ENCODE results near the gene EIF4ENIF1. TPM values are rescaled to one million over a fixed set of nuclear protein-coding genes. Genes with fewer than 3 reads are reported as not detected.
"Not testable (repeated sequence)": the region's sequence is repeated elsewhere in the genome, so short reads cannot be mapped to it uniquely, and the experiment has no call there.

The EIF4ENIF1 gene
- total RNA-seq, 6 donors from 2014 or later = 15.5 to 25.2 (median 23.3) TPM

DNA sequence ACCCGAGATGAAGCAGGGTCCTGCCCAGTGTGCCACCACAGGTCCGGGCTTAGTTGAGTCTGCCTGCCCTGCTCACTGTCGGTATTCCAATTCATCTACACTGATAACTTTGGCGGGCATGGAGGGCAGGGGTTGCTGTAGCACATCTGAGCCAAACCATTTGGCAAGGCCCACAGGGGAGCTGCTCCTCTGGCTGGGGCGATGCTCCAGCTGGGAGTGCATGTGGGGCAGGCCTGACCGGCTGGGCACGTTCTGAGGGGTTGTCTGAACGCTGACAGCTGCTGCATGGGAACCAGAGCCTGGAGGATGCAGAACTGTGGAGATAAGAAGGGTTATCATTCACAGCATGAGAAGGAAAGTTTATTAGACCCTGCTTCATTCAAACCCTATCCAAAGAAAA, 49.8 kb downstream of the EIF4ENIF1 start:
- Histone ChIP-seq H3K27me3 (no peaks in the 10 kb centered on the region), H3K4me3 (no peak overlapping the region), H3K27ac (no peak overlapping the region), H3K4me1 (no peaks in the 10 kb centered on the region), H3K9me3 (no peaks in the 10 kb centered on the region), H3K36me3 (peaks cover 36 to 99% (median 80%) of the 10 kb centered on the region in 4 donors)
- ATAC-seq (ENCODE audit: low FRiP score in 2 of 2) (no peak), DNase-seq (peak in 1 of 2 donors; percentile 52)
- WGBS, 2 donors = 82 to 93% methylated on average over 4 to 8 of the region's 8 CpGs
- no peak for TF ChIP-seq POLR2AphosphoS5 (IDR thresholded peaks at IDR 0.05)
- no peak for TF ChIP-seq EP300 (IDR thresholded peaks at IDR 0.05)
- TF ChIP-seq, protein P1, sequence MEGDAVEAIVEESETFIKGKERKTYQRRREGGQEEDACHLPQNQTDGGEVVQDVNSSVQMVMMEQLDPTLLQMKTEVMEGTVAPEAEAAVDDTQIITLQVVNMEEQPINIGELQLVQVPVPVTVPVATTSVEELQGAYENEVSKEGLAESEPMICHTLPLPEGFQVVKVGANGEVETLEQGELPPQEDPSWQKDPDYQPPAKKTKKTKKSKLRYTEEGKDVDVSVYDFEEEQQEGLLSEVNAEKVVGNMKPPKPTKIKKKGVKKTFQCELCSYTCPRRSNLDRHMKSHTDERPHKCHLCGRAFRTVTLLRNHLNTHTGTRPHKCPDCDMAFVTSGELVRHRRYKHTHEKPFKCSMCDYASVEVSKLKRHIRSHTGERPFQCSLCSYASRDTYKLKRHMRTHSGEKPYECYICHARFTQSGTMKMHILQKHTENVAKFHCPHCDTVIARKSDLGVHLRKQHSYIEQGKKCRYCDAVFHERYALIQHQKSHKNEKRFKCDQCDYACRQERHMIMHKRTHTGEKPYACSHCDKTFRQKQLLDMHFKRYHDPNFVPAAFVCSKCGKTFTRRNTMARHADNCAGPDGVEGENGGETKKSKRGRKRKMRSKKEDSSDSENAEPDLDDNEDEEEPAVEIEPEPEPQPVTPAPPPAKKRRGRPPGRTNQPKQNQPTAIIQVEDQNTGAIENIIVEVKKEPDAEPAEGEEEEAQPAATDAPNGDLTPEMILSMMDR (IDR thresholded peaks at IDR 0.05) = no peak
- TF ChIP-seq POLR2A (IDR thresholded peaks at IDR 0.05) = no peak

DNA sequence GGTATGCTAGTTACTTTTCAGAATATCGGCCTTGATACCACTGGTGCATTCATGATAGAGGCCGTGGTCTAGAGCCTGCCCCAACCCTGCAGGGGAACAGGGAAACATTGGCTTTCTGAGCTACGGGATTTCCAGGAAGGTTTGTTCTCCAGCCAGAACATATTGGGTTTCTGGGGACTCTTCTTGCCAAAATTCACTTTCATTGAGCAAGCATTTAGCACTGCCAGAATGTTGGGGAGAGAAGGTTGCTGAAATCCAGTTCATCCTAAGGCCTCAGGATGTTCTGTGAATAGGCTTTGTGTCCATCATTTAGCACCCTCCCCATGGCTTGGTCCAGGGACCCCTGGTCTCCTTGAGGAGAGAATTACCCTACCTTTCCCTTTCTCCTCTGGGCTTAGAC, 53.5 kb downstream of the EIF4ENIF1 start:
- ATAC-seq (ENCODE audit: low FRiP score in 2 of 2) = no peak
- no peak for DNase-seq
- H3K27ac ChIP-seq = no peak overlapping the region
- no peaks in the 10 kb centered on the region for H3K9me3 ChIP-seq
- 86 to 97% methylated on average over 1 to 3 of the region's 3 CpGs for WGBS, 2 donors
- no peaks in the 10 kb centered on the region for H3K27me3 ChIP-seq
- TF ChIP-seq POLR2AphosphoS5 (IDR thresholded peaks at IDR 0.05) = no peak
- TF ChIP-seq EP300 (IDR thresholded peaks at IDR 0.05) = no peak
- no peak for TF ChIP-seq POLR2A (IDR thresholded peaks at IDR 0.05)
- TF ChIP-seq, protein P1 (IDR thresholded peaks at IDR 0.05) = no peak
- H3K4me3 ChIP-seq = no peak overlapping the region
- H3K36me3 ChIP-seq = peaks cover 39 to 100% (median 81%) of the 10 kb centered on the region in 4 donors
- no peaks in the 10 kb centered on the region for H3K4me1 ChIP-seq

DNA sequence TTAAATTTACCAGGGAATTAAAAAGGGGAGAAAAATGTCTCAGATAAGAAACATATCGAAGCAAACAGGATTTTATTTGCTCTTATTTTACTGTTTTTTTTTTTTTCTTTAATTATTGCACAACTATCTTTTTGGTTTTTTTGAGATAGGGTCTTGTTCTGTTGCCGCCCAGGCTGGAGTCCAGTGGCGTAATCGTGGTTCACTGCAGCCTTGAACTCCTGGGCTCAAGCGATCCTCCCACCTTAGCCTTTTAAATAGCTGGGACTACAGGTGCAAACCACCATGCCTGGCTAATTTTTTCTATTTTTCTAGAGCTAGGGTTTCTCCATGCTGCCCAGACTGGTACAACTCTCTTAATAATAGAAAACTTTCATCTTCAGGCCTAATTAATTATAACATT, 57.7 kb downstream of the EIF4ENIF1 start:
- H3K36me3 ChIP-seq = peaks cover 35 to 98% (median 78%) of the 10 kb centered on the region in 4 donors
- H3K9me3 ChIP-seq = no peaks in the 10 kb centered on the region
- DNase-seq = no peak
- no peak overlapping the region for H3K4me3 ChIP-seq
- no peak overlapping the region for H3K27ac ChIP-seq
- ATAC-seq (ENCODE audit: low FRiP score in 2 of 2) = no peak
- TF ChIP-seq POLR2A (IDR thresholded peaks at IDR 0.05) = no peak
- TF ChIP-seq EP300 (IDR thresholded peaks at IDR 0.05) = no peak
- TF ChIP-seq, protein P1 (IDR thresholded peaks at IDR 0.05) = no peak
- no peak for TF ChIP-seq POLR2AphosphoS5 (IDR thresholded peaks at IDR 0.05)
- no peaks in the 10 kb centered on the region for H3K27me3 ChIP-seq
- H3K4me1 ChIP-seq = no peaks in the 10 kb centered on the region
- 91 to 92% methylated on average over 5 of the region's 5 CpGs for WGBS, 2 donors

DNA sequence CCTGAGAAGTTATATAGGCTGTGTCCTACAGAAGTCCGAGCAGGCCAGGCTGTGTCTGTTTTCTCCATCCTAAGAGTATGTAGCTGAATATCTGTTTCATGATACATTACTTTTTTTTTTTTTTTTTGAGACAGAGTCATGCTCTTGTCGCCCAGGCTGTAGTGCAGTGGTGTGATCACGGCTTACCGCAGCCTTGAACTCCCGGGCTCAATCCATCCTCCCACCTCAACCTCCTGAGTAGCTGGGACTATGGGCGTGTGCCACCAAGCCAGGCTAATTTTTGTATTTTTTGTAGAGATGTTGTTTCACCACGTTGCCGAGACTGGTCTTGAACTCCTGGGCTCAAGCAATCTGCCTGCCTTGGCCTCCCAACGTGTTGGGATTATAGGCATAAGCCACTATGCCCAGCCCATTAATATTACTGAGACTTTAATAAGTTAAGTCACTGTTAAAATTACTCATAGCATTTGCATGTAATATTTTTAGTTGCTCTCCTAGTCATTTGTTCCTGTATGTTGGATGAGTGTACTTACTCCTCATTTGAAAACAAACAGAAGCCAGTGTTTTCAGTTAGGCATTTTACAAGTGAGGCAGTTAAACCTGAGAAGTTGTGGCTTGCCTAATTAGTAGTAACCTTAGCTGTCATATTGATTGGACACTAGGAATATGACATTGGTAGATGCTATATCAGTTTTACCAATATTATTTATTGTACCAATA, 64.2 kb downstream of the EIF4ENIF1 start:
- no peak for DNase-seq
- Histone ChIP-seq H3K27ac (no peak overlapping the region), H3K27me3 (no peaks in the 10 kb centered on the region), H3K36me3 (peaks cover 37 to 99% (median 82%) of the 10 kb centered on the region in 4 donors), H3K4me3 (no peak overlapping the region), H3K4me1 (no peaks in the 10 kb centered on the region), H3K9me3 (no peaks in the 10 kb centered on the region)
- TF ChIP-seq POLR2A (IDR thresholded peaks at IDR 0.05) = no peak
- no peak for TF ChIP-seq EP300 (IDR thresholded peaks at IDR 0.05)
- no peak for TF ChIP-seq POLR2AphosphoS5 (IDR thresholded peaks at IDR 0.05)
- TF ChIP-seq, protein P1 (IDR thresholded peaks at IDR 0.05) = no peak
- 90 to 97% methylated on average over 9 of the region's 9 CpGs for WGBS, 2 donors
- ATAC-seq (ENCODE audit: low FRiP score in 2 of 2) = no peak

DNA sequence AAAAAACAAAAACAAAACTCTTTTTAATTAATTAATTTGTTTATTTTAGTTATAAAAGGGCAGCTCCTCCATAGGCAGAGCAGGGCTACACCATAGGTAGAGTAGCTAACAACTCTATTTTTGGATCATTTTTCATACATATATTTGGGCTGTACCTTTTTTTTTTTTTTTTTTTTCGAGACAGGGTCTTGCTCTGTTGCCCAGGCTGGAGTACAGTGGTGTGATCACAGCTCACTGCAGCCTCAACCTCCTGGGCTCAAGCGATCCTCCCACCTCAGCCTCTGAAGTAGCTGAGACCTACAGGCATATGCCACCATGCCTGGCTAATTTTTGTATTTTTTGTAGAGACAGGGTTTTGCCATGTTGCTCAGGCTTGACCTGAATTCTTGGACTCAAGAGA, 87.3 kb downstream of the EIF4ENIF1 start:
- WGBS, 2 donors = 90 to 100% methylated on average over 2 of the region's 2 CpGs
- H3K27ac ChIP-seq; H3K4me3 ChIP-seq; ATAC-seq (ENCODE audit: low FRiP score in 2 of 2); H3K9me3 ChIP-seq; H3K27me3 ChIP-seq; DNase-seq: not testable (repeated sequence)
- peaks cover 11 to 22% (median 15%) of the 10 kb centered on the region in 4 donors for H3K4me1 ChIP-seq
- H3K36me3 ChIP-seq = peaks cover 10 to 56% (median 36%) of the 10 kb centered on the region in 4 donors

All from upper lobe of left lung (tissue), 6 donors.